SH-SY5Y (cell line): ENCODE measurements around the gene MIOS.

Experiments used
- GATA2 ChIP-seq: IDR thresholded peaks from 2 replicates; pipeline ENCODE4 v1.6.1; 2011; ENCODE audit warnings: mild to moderate bottlenecking, low read depth, low read length
- GATA3 ChIP-seq: IDR thresholded peaks from 2 replicates; pipeline ENCODE4 v1.6.1; 2011; ENCODE audit warnings: low read depth, mild to moderate bottlenecking, low read length, moderate library complexity

DNA sequence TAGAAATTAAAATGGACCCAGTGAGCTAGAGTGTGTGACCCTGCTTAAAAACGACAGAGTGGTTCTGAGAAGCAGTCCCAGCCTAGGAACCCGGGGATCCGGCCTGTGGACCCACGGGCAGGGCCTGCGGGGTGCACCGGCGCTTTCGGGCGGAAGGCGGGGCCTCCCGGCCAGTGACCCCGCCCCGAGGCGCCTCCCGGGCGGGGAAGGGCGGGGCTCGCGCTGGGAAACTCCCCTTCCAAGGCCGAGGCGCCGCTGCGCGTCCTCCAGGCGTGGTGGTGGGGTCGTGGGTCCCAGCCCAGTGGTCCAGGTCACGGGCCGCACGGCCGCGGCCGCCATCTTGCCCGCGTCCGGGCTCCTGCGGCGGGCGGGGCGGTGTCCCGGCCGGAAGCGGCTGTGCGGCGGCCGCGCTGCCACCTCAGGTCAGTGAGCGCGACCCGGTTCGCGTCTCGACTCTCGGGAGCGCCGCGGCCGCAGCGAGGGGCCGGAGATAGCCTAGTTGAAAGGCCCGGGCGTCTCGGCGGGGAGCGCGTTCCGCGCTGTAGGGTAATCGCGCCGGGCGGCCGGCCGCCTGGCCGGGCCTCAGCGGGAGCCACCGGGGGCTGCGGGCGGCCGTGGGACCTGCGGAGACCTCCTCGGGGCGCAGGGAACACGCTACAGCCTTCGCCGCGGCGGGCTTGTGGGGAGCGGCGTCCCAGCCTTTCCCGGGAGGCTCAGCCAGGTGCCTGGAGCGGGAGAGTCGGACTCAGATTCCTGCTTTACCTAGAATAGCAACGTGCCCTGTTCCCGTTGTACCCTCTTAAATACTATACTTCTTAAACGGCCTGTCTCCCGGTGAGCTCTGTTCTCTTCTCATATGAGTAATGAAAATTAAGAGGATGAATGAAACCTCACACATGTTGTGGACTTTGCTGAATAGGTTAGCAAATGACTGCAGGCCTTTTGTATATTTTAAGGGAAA is at the start of gene MIOS:
- TF ChIP-seq GATA3: no peak
- TF ChIP-seq GATA2: no peak
